Breast epithelium (tissue), 3 donors: ENCODE measurements around the gene YWHAH.

Experiments
- CTCF ChIP-seq, 3 donors: fragments of 450-650 bp; IDR thresholded peaks; one replicate each; pipeline ENCODE4 v1.5.1; 2016 to 2017; ENCODE audit warnings: antibody characterized with exemption in 3 of 3, mild to moderate bottlenecking in 3 of 3, moderate library complexity in 3 of 3
- POLR2A ChIP-seq: fragments of 450-650 bp; IDR thresholded peaks from one replicate; pipeline ENCODE4 v1.6.1; 2016; ENCODE audit warnings: antibody characterized with exemption, mild to moderate bottlenecking, moderate library complexity
- POLR2AphosphoS5 ChIP-seq, 3 donors: sonication (generic); formaldehyde crosslinking; IDR thresholded peaks; one replicate each; pipeline ENCODE4 v1.6.1; 2017; ENCODE audit warnings: antibody characterized with exemption in 3 of 3

GRCh38 chr22:31940506-31940905, 3.8 kb upstream of the YWHAH start:
- TF ChIP-seq POLR2AphosphoS5 (IDR thresholded peaks at IDR 0.05) = no peak
- no peak for TF ChIP-seq CTCF (IDR thresholded peaks at IDR 0.05)
- TF ChIP-seq POLR2A = no peak
